ENCODE results near the gene APH1B.

Gene APH1B

DNA sequence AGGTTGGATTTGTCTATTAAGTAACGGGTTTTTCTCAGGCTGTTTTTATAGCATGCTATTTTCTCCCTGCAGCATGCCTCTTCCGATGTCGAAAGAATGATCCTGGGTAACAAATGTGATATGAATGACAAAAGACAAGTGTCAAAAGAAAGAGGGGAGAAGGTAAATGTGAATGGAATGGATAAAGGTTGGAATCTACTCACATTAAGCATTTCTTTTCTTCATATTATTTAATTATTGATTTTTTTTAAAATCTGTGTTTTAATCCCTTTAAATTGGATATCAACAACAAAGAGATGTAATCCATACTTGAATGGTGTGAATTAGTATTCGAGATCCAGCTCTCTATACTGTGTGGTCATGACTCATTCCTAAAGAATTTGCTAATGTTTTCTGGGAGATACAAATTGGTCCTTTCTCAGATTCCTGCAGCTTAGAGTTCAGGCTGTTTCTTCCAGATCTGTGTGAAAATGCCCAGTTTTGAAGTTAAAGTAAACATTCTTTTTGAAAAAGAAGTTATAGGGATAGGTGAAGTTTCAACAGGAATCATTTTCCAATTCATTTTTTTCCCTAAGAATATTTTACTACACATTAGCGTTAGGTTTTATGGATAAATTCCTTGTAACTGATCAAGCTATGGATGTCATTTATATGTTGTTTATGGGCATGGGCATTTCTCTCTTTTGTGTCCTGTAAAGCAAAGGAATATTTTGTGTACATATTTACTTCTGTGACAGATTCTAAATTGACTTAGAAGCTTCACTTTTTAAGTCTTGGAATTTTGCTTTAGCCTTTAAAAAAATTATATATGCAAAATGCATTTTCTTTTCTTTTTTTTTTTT, 20.8 kb upstream of the APH1B start:
- H3K27ac ChIP-seq (ENCODE audit: low read depth, low read length): no peak overlapping the region
- no peaks in the 10 kb centered on the region for H3K4me1 ChIP-seq (ENCODE audit: control insufficient read depth, insufficient read depth, low read length)
- no peaks in the 10 kb centered on the region for H3K27me3 ChIP-seq (ENCODE audit: control insufficient read depth, insufficient read depth, low read length)
- no peak overlapping the region for H3K9ac ChIP-seq (ENCODE audit: low read length)
- H3K36me3 ChIP-seq (ENCODE audit: control insufficient read depth, insufficient read depth, low read length): peaks cover 14% of the 10 kb centered on the region
- no peak overlapping the region for H3K4me3 ChIP-seq (ENCODE audit: low read length)

DNA sequence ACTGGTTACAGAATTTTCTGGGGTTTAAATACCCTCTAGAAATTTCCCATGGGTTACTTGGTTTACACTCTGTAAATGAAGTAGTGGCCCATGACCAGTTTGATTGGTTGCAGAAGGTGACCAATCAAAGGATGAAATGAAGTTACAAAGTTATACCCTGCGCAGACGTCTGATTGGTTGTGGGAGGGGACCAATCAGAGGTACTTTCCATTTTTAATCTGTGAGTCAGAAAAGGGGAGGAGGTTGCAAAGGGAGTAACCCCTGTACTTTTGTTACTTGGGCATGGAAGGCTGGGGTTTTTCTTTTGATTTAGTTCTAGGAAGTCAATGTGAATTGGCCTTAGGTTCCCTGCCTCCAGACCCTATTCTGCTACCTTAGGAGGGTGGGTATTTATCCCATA, 18.7 kb upstream of the APH1B start:
- Histone ChIP-seq H3K9ac (ENCODE audit: low read length) (no peak overlapping the region), H3K27ac (ENCODE audit: low read depth, low read length) (no peak overlapping the region), H3K4me1 (ENCODE audit: control insufficient read depth, insufficient read depth, low read length) (no peaks in the 10 kb centered on the region), H3K27me3 (ENCODE audit: control insufficient read depth, insufficient read depth, low read length) (no peaks in the 10 kb centered on the region), H3K36me3 (ENCODE audit: control insufficient read depth, insufficient read depth, low read length) (peaks cover 14% of the 10 kb centered on the region), H3K4me3 (ENCODE audit: low read length) (no peak overlapping the region)

DNA sequence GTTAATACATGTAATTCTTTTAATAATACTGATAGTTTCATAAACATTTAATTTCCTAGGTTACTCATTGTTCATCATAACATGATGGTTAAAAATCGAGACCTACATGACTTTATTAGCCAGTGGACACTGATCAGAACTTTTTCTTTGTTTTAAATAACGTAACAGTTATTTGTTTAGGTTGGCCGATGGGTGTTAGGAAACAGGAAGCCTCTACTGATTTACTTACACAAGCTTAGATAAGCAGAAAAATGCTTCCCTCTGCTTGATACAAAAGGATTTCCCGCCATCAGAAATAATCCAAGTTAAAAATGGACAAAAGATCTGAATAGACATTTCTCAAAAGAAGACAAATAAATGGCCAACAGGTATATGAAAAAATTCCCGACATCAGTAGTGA, 16.6 kb upstream of the APH1B start:
- Histone ChIP-seq H3K4me1 (ENCODE audit: control insufficient read depth, insufficient read depth, low read length) (no peaks in the 10 kb centered on the region), H3K27ac (ENCODE audit: low read depth, low read length) (no peak overlapping the region), H3K27me3 (ENCODE audit: control insufficient read depth, insufficient read depth, low read length) (no peaks in the 10 kb centered on the region), H3K36me3 (ENCODE audit: control insufficient read depth, insufficient read depth, low read length) (peaks cover 14% of the 10 kb centered on the region), H3K4me3 (ENCODE audit: low read length) (no peak overlapping the region), H3K9ac (ENCODE audit: low read length) (no peak overlapping the region)

DNA sequence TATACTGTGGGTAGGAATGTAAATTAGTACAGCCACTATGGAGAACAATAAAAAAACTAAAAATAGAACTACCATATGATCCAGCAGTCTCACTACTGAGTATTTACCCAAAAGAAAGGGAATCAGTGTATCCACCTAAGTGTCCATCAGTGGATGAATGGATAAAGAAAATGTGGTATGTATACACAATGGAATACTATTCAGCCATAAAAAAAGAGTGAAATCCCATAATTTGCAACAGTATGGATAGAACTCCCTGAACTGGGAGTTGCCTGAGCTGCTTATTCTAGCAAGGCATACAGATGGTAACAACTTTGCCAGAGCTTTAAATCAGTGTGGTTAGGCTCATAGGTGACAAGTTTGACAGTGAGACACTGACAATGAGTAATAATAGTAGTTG, 16.1 kb upstream of the APH1B start:
- H3K36me3 ChIP-seq (ENCODE audit: control insufficient read depth, insufficient read depth, low read length): peaks cover 14% of the 10 kb centered on the region
- H3K4me1 ChIP-seq (ENCODE audit: control insufficient read depth, insufficient read depth, low read length): no peaks in the 10 kb centered on the region
- H3K9ac ChIP-seq (ENCODE audit: low read length): no peak overlapping the region
- no peak overlapping the region for H3K27ac ChIP-seq (ENCODE audit: low read depth, low read length)
- H3K4me3 ChIP-seq (ENCODE audit: low read length): no peak overlapping the region
- no peaks in the 10 kb centered on the region for H3K27me3 ChIP-seq (ENCODE audit: control insufficient read depth, insufficient read depth, low read length)

DNA sequence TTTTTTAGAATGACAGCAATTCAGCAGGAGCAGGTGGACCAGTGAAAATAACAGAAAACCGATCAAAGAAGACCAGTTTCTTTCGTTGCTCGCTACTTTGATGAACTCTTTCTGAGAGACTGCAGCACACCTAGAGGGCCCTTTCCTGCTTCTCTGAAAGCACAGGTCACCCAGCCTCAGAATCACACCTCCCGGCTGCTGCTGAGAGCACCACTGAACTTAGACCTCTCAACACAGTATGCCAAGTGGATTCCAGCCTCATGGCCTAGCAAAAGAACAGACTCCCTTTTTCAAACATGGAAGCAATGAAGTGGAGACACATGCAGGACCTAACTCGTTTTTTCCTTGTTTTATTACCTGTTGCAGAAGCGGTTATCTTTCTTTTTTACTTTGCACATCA, 13.9 kb upstream of the APH1B start:
- H3K27me3 ChIP-seq (ENCODE audit: control insufficient read depth, insufficient read depth, low read length): no peaks in the 10 kb centered on the region
- no peaks in the 10 kb centered on the region for H3K4me1 ChIP-seq (ENCODE audit: control insufficient read depth, insufficient read depth, low read length)
- no peak overlapping the region for H3K9ac ChIP-seq (ENCODE audit: low read length)
- H3K27ac ChIP-seq (ENCODE audit: low read depth, low read length): no peak overlapping the region
- no peak overlapping the region for H3K4me3 ChIP-seq (ENCODE audit: low read length)
- peaks cover 14% of the 10 kb centered on the region for H3K36me3 ChIP-seq (ENCODE audit: control insufficient read depth, insufficient read depth, low read length)

DNA sequence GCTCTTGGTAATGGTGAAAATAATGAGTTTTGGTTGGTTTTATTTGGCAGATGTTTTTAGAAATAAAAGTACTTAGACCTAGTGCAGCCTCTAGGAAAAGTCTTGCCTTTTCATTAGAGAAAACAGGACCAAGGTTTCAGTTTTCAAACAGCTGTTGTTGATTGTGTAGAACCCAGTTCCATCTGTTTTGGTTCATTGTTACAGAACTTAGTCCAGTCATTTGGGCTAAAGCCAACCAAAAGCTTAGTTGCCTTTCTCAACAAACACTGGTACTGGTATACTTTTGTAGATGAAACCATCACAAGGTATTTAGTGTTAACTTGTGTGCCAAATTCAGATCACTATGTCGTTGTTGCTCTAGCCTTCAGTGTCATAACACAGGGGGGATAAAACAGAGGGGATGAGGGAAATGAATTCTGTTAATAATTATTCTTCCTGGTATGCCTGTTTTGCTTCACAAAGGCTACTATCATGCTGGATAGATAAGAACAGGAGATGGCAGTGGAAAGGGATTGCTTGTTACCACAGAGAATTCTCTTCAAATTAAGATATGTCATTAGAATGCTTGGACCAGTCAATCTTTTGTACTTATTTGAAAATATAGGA, 12.6 kb upstream of the APH1B start:
- Histone ChIP-seq H3K27ac (ENCODE audit: low read depth, low read length) (no peak overlapping the region), H3K36me3 (ENCODE audit: control insufficient read depth, insufficient read depth, low read length) (peaks cover 14% of the 10 kb centered on the region)

DNA sequence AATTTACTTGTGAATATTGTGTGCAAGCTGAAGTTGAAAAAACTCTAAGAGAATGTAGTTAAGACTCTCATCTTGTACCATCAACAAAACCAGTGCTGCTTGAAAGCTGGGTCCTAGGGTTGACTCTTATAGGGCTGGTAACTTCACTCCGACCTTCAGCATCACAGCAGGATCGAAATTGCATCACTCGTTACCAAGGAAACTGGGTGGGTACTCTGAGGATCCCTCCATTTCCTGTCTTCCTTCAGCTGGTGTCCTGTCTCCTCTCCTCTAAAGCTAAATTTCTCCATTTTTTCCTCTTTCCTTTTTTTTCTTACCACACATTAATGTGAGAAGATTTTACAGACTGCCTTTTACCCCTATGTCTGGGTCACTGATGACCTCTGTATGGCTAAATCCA, 3.0 kb upstream of the APH1B start:
- Histone ChIP-seq H3K4me1 (ENCODE audit: control insufficient read depth, insufficient read depth, low read length) (peaks cover 5% of the 10 kb centered on the region), H3K9ac (ENCODE audit: low read length) (no peak overlapping the region), H3K4me3 (ENCODE audit: low read length) (no peak overlapping the region), H3K36me3 (ENCODE audit: control insufficient read depth, insufficient read depth, low read length) (no peaks in the 10 kb centered on the region), H3K27me3 (ENCODE audit: control insufficient read depth, insufficient read depth, low read length) (no peaks in the 10 kb centered on the region), H3K27ac (ENCODE audit: low read depth, low read length) (no peak overlapping the region)

More for the DNA sequence above, 12.6 kb upstream of the APH1B start:
- no peak overlapping the region for H3K4me3 ChIP-seq (ENCODE audit: low read length)
- no peak overlapping the region for H3K9ac ChIP-seq (ENCODE audit: low read length)
- H3K27me3 ChIP-seq (ENCODE audit: control insufficient read depth, insufficient read depth, low read length): no peaks in the 10 kb centered on the region
- no peaks in the 10 kb centered on the region for H3K4me1 ChIP-seq (ENCODE audit: control insufficient read depth, insufficient read depth, low read length)

DNA sequence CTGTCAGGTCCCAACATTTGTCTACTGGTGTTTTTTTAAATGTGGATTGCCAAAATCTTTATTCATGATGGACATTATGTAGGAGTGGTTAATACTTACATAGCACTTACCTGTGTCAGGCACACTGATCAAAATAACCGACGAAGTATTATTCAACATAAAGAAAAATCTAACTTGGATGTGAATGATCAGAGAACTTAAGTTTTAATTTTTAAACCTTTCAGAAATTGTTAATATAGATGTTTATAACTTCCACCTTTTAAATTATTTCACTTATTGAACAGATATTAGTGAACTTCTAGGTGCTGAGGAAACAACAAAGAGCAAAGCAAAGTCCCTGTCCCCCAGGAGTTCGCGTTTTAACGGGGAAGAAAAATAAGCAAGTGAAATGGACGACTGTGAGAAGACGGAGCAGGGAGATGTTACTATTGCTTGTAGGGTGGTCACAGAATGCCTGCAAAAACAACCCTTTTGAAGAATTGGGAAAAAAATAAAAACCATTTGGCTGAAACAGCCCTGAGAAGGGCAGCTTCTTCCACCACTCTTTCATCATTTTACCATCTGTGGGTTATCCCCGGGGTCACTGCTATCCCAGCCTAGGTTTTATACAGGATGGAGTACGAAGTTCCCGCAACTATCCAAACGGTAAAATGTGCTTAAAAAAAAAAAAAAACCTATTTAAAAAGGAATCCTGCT, 915 bp upstream of the APH1B start:
- Histone ChIP-seq H3K9ac (ENCODE audit: low read length) (peak overlapping the region; percentile 6), H3K36me3 (ENCODE audit: control insufficient read depth, insufficient read depth, low read length) (no peaks in the 10 kb centered on the region), H3K27ac (ENCODE audit: low read depth, low read length) (peak overlapping the region; percentile 72), H3K27me3 (ENCODE audit: control insufficient read depth, insufficient read depth, low read length) (no peaks in the 10 kb centered on the region), H3K4me1 (ENCODE audit: control insufficient read depth, insufficient read depth, low read length) (peaks cover 5% of the 10 kb centered on the region), H3K4me3 (ENCODE audit: low read length) (peak overlapping the region; percentile 51)

DNA sequence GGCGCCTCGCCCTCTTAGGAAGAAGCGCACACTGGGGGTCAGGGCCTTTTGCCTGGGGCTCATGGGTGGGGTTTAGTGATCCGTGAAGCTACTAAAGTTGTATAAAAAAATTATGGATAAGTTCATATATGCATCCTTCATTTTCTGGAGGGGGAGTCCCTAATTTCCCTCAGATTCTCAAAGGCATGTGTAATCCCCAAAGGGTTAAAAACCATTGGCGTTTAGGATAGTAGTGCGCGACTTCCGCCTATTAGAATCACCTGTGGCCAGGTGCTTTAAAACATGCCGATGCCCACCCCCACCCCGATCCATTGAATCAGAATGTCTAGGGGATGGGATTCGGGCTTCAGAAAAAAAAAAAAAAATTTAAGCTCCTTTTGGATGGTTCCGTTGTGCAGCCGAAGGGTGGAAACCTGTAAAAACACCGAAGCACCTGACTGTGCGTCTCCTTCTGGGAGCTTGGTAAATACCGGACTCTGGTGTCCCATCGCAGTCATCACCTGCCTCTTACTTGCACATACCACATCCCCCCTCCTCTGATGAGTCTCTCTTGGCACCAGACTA, 570 bp downstream of the APH1B start:
- Histone ChIP-seq H3K4me3 (ENCODE audit: low read length) (peak overlapping the region; percentile 75), H3K27ac (ENCODE audit: low read depth, low read length) (peak overlapping the region; percentile 81), H3K4me1 (ENCODE audit: control insufficient read depth, insufficient read depth, low read length) (peaks cover 5% of the 10 kb centered on the region), H3K27me3 (ENCODE audit: control insufficient read depth, insufficient read depth, low read length) (no peaks in the 10 kb centered on the region), H3K36me3 (ENCODE audit: control insufficient read depth, insufficient read depth, low read length) (no peaks in the 10 kb centered on the region), H3K9ac (ENCODE audit: low read length) (peak overlapping the region; percentile 73)

DNA sequence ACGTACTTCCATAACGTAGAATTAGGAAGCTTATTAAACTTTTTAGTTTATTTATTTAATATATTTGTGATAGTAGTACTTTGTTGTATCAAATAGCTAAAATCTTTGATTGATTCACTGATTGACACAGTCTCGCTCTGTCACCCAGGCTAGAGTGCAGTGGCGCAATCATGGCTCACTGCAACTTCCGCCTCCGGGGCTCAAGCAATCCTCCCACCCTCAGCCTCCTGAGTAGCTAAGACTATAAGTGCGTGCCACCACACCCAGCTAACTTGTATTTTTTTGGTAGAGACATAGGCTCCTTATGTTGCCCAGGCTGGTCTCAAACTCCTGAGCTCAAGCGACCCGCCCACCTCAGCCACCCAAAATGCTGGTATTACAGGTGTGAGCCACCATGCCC, 5.7 kb downstream of the APH1B start:
- H3K4me1 ChIP-seq (ENCODE audit: control insufficient read depth, insufficient read depth, low read length): peaks cover 2% of the 10 kb centered on the region
- H3K27ac ChIP-seq (ENCODE audit: low read depth, low read length): no peak overlapping the region
- no peak overlapping the region for H3K9ac ChIP-seq (ENCODE audit: low read length)
- no peak overlapping the region for H3K4me3 ChIP-seq (ENCODE audit: low read length)
- no peaks in the 10 kb centered on the region for H3K27me3 ChIP-seq (ENCODE audit: control insufficient read depth, insufficient read depth, low read length)
- H3K36me3 ChIP-seq (ENCODE audit: control insufficient read depth, insufficient read depth, low read length): no peaks in the 10 kb centered on the region

DNA sequence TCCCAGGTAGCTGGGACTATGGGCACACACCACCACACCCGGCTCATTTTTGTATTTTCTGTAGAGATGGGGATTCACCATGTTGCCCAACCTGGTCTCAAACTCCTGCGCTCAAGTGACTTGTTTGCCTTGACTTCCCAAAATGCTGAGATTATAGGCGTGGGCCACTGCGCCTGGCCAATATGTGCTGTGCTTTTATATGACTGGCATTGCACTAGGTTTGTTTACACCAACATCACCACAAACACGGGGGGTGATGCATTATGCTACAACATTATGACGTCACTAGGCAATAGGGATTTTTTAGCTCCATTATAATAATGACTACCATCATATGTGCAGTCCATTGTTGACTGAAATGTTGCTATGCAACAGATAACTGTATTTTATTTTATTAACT, 6.9 kb downstream of the APH1B start:
- no peak overlapping the region for H3K4me3 ChIP-seq (ENCODE audit: low read length)
- no peaks in the 10 kb centered on the region for H3K36me3 ChIP-seq (ENCODE audit: control insufficient read depth, insufficient read depth, low read length)
- no peak overlapping the region for H3K9ac ChIP-seq (ENCODE audit: low read length)
- no peaks in the 10 kb centered on the region for H3K4me1 ChIP-seq (ENCODE audit: control insufficient read depth, insufficient read depth, low read length)
- no peaks in the 10 kb centered on the region for H3K27me3 ChIP-seq (ENCODE audit: control insufficient read depth, insufficient read depth, low read length)
- H3K27ac ChIP-seq (ENCODE audit: low read depth, low read length): no peak overlapping the region

DNA sequence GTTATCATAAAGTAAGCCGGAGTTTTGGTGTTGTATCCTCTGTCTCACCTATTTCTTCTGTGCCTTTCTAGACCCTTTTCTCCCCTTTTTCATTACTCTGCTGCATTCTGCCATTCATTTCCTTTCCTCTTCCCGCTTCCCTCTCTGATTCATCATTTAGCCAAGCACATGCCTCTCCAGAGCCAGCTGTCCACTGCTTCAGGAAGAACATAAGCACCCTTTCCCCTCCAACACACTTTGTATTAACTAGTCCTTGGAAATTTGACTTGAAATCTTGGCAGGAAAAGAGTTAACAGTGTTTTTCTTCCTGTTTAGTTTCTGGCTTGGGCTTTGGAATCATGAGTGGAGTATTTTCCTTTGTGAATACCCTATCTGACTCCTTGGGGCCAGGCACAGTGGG, 9.7 kb downstream of the APH1B start:
- no peak overlapping the region for H3K27ac ChIP-seq (ENCODE audit: low read depth, low read length)
- H3K9ac ChIP-seq (ENCODE audit: low read length): no peak overlapping the region
- no peaks in the 10 kb centered on the region for H3K4me1 ChIP-seq (ENCODE audit: control insufficient read depth, insufficient read depth, low read length)
- no peaks in the 10 kb centered on the region for H3K27me3 ChIP-seq (ENCODE audit: control insufficient read depth, insufficient read depth, low read length)
- no peaks in the 10 kb centered on the region for H3K36me3 ChIP-seq (ENCODE audit: control insufficient read depth, insufficient read depth, low read length)
- no peak overlapping the region for H3K4me3 ChIP-seq (ENCODE audit: low read length)

All from rectal smooth muscle tissue (tissue), 1 donor.